GM12878 (cell line): ENCODE results near the gene SLC7A1. TPM values are rescaled to one million over a fixed set of nuclear protein-coding genes. Genes with fewer than 3 reads are reported as not detected.

Source experiments
- ATAC-seq: fragments of 200-7000 bp; cut with Tn5 transposase; 3 replicates; pipeline ENCODE4 v1.9.1; 2020; ENCODE audit warnings: mild to moderate bottlenecking, moderate library complexity
- BruUV-seq: library from RNA; stranded (reverse); fragments of 400-500 nt; replicated peaks from 2 replicates; lab custom pipeline; 2021; lab: Mats Ljungman, UMichigan
- CTCF ChIA-PET: fragments of 300-600 bp; sonication (Branson Sonifier 250); formaldehyde crosslinking; extraction: SDS; loops from one replicate; lab custom pipeline; 2021; ENCODE audit warnings: inconsistent platforms; lab: Yijun Ruan, JAX
- POLR2A ChIA-PET: fragments of 350-600 bp; formaldehyde crosslinking; extraction: SDS; loops from one replicate; lab custom pipeline; 2021; ENCODE audit warnings: inconsistent platforms; lab: Charles Lee
- RAD21 ChIA-PET: fragments of 300-600 bp; sonication (Branson Sonifier 250); formaldehyde crosslinking; loops from one replicate; lab custom pipeline; 2023; ENCODE audit warnings: antibody characterized with exemption; ENCODE audit not compliant: unreplicated experiment; lab: Charles Lee
- SMC1A ChIA-PET: fragments of 300-600 bp; sonication (Branson Sonifier 250); formaldehyde crosslinking; loops from one replicate; lab custom pipeline; 2023; ENCODE audit not compliant: unreplicated experiment, uncharacterized antibody; lab: Charles Lee
- DNase-seq: peaks from one replicate; pipeline ENCODE4 v3.0.0-alpha.2; 2011; ENCODE audit warnings: low read depth, low spot score
- FAIRE-seq: peaks from 3 replicates; lab custom pipeline; 2011; peaks lifted over from hg19 to GRCh38; lab: Jason Lieb, UNC
- H2AFZ ChIP-seq: 2 replicates; pipeline ENCODE4 v1.6.0; 2011; ENCODE audit warnings: low read depth, low read length, control low read depth; ENCODE audit not compliant: control insufficient read depth
- H3K27ac ChIP-seq: 2 replicates; pipeline ENCODE4 v1.5.1; 2011; ENCODE audit warnings: control low read depth; ENCODE audit not compliant: control insufficient read depth, insufficient read depth
- H3K27me3 ChIP-seq, 2 experiments: replicated peaks in 1 of 2; 2 replicates each; pipeline versions ENCODE4 v1.6.0 to v1.6.1; 2011; ENCODE audit warnings: low read length in 1 of 2; ENCODE audit not compliant: control insufficient read depth in 2 of 2, insufficient read depth in 2 of 2
- H3K36me3 ChIP-seq, 2 experiments: 2 replicates each; pipeline ENCODE4 v1.5.1; 2011; ENCODE audit warnings: low read length in 1 of 2; ENCODE audit not compliant: control insufficient read depth in 2 of 2, insufficient read depth in 2 of 2
- H3K4me1 ChIP-seq: 2 replicates; pipeline ENCODE4 v1.6.1; 2011; ENCODE audit warnings: mild to moderate bottlenecking, low read length, moderate library complexity, mixed read lengths; ENCODE audit not compliant: control insufficient read depth, insufficient read depth
- H3K4me2 ChIP-seq: 2 replicates; pipeline ENCODE4 v1.6.0; 2011; ENCODE audit warnings: control low read depth; ENCODE audit not compliant: control insufficient read depth, insufficient read depth
- H3K4me3 ChIP-seq: fragments of 200-600 bp; sonication (generic); 2 replicates; pipeline ENCODE4 v1.5.1; 2016
- H3K79me2 ChIP-seq: 2 replicates; pipeline ENCODE4 v1.6.0; 2011; ENCODE audit warnings: low read length; ENCODE audit not compliant: control insufficient read depth, insufficient read depth
- H3K9ac ChIP-seq: 2 replicates; pipeline ENCODE4 v1.8.0; 2011; ENCODE audit warnings: low read length, control low read depth, mixed read lengths; ENCODE audit not compliant: control insufficient read depth, insufficient read depth
- H3K9me3 ChIP-seq: replicated peaks from 3 replicates; pipeline ENCODE4 v1.5.1; 2011; ENCODE audit warnings: mild to moderate bottlenecking, low read length; ENCODE audit not compliant: control insufficient read depth, insufficient read depth
- H4K20me1 ChIP-seq: 2 replicates; pipeline ENCODE4 v1.6.0; 2011; ENCODE audit not compliant: control insufficient read depth, insufficient read depth
- HDAC2 ChIP-seq: fragments of 200-600 bp; sonication (generic); IDR thresholded peaks from 2 replicates; pipeline ENCODE4 v1.6.1; 2017
- JUND ChIP-seq: IDR thresholded peaks from 2 replicates; pipeline ENCODE4 v1.6.1; 2012; ENCODE audit warnings: low read depth, mild to moderate bottlenecking, low read length, improper control_type of control experiment, moderate library complexity
- WGBS: methylation state at CpG from one replicate; pipeline ENCODE4 v1.1.6; 2016; ENCODE audit warnings: low lambda C conversion rate; ENCODE audit not compliant: insufficient replicate concordance, insufficient coverage; ENCODE audit errors: missing lambda C conversion rate; 5-methylcytosine and 5-hydroxymethylcytosine counted together
- in situ Hi-C: fragments of 300-500 bp; cut with MboI; formaldehyde crosslinking; loops from 9 replicates; pipeline ENCODE4 v1.14.3; 2018; ENCODE audit warnings: mixed read lengths
- intact Hi-C: fragments of 100-400 bp; cut with micrococcal nuclease; formaldehyde crosslinking; loops from one replicate; pipeline ENCODE4 v1.14.2; 2022; ENCODE audit not compliant: unreplicated experiment
- polyA plus RNA-seq, 11 experiments: library from polyadenylated mRNA; depleted of rRNA in 4 of 11; unstranded in 6 of 11; stranded (reverse) in 5 of 11; fragments of >200 nt; fragmentation: Nextera tagmentation in 4 of 11; fragmentation: Illumina TruSeq in 1 of 11; extraction: Ambion mirVana in 4 of 11; extraction: Trizol in 1 of 11; gene quantifications; 1 replicate in 1 of 11; 2 replicates in 10 of 11; pipeline versions ENCODE4 v1.2.1 to v1.2.3, GENCODE V29; 2011 to 2016; ENCODE audit warnings: inconsistent platforms in 2 of 11, missing spikeins in 2 of 11, low read depth in 1 of 11
- total RNA-seq, 4 experiments: library from RNA; depleted of rRNA in 3 of 4; stranded (reverse); fragments of >200 nt in 3 of 4; fragmentation: Illumina TruSeq in 1 of 4; extraction: Trizol in 1 of 4; gene quantifications; 2 replicates each; pipeline versions ENCODE4 v1.2.1 to v1.2.3, GENCODE V29; 2013 to 2021
- TF ChIP-seq, protein P1 (sequence below): IDR thresholded peaks from 2 replicates; pipeline ENCODE4 v1.6.1; 2012; ENCODE audit warnings: low read depth, low read length, improper control_type of control experiment
- TF ChIP-seq, protein P2 (sequence below): IDR thresholded peaks from 2 replicates; pipeline ENCODE4 v1.6.1; 2012; ENCODE audit warnings: low read length, inconsistent platforms
- TF ChIP-seq, protein P3 (sequence below): IDR thresholded peaks from 2 replicates; pipeline ENCODE4 v1.6.1; 2011; ENCODE audit warnings: borderline replicate concordance, low read depth, mild to moderate bottlenecking, moderate library complexity, low read length; ENCODE audit not compliant: insufficient read depth, poor library complexity, severe bottlenecking
- TF ChIP-seq, protein P4 (sequence below): IDR thresholded peaks from 2 replicates; pipeline ENCODE4 v1.6.1; 2012; ENCODE audit warnings: low read depth, low read length, improper control_type of control experiment
- TF ChIP-seq, protein P5 (sequence below): fragments of 450-650 bp; conservative IDR thresholded peaks from 2 replicates; pipeline ENCODE4 v1.6.1; 2017; ENCODE audit warnings: mild to moderate bottlenecking, moderate library complexity

Gene SLC7A1
- total and polyA plus RNA-seq, 10 of the 15 experiments (the other 5 are each of a cell fraction or from before 2014, with no cell fraction given): 6.4 to 91.7 (median 23.4) TPM

DNA sequence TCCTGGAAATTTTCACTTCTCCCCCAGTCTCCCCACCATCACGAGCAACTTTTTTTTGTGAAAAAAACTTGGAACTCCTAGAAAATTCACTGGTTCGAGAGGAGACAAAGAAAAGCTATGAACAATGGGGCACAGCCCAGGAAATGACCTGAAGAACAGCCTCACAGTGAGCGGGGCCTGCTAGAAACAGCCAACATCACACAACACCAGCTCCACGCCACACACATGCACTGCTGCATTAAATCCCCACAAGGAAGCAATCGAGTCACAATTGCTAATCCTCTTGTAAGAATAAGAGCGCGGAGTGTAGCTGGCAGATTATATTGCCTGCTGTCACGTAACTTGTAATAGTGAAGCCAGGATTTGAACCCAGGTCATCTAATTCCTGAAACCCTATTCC is 48.8 kb downstream of the SLC7A1 start:
- in situ Hi-C loops (no loop called here), intact Hi-C loops (no loop called here)
- Histone ChIP-seq H3K9me3 (no peaks in the 10 kb centered on the region), H3K27me3 (no peaks in the 10 kb centered on the region), H3K36me3 (peaks cover 15 to 36% of the 10 kb centered on the region in 2 experiments), H4K20me1 (0 out of 2 replicates have a peak, but pooled peaks cover 2% of the 10 kb centered on the region), H3K4me3 (no peak overlapping the region), H3K9ac (no peak overlapping the region), H2AFZ (no peak overlapping the region), H3K79me2 (peaks cover 11% of the 10 kb centered on the region), H3K4me2 (no peak overlapping the region), H3K4me1 (peaks cover 13% of the 10 kb centered on the region), H3K27ac (no peak overlapping the region)
- ChIA-PET CTCF (interaction anchor here (0.6 kb wide), 1 partner anchor 896 kb away, joined by 3 read pairs; no protein-coding TSS in a partner anchor), RAD21 (interaction anchor here (0.6 kb wide), 1 partner anchor 427 kb away, joined by 4 read pairs; no protein-coding TSS in a partner anchor), SMC1A (interaction anchor here (0.9 kb wide), 1 partner anchor 9 kb away, joined by 3 read pairs; no protein-coding TSS in a partner anchor), POLR2A (no interaction called here)
- TF ChIP-seq HDAC2 (no peak), JUND (no peak)
- TF ChIP-seq, protein P1, sequence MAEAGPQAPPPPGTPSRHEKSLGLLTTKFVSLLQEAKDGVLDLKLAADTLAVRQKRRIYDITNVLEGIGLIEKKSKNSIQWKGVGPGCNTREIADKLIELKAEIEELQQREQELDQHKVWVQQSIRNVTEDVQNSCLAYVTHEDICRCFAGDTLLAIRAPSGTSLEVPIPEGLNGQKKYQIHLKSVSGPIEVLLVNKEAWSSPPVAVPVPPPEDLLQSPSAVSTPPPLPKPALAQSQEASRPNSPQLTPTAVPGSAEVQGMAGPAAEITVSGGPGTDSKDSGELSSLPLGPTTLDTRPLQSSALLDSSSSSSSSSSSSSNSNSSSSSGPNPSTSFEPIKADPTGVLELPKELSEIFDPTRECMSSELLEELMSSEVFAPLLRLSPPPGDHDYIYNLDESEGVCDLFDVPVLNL: no peak
- TF ChIP-seq, protein P2, sequence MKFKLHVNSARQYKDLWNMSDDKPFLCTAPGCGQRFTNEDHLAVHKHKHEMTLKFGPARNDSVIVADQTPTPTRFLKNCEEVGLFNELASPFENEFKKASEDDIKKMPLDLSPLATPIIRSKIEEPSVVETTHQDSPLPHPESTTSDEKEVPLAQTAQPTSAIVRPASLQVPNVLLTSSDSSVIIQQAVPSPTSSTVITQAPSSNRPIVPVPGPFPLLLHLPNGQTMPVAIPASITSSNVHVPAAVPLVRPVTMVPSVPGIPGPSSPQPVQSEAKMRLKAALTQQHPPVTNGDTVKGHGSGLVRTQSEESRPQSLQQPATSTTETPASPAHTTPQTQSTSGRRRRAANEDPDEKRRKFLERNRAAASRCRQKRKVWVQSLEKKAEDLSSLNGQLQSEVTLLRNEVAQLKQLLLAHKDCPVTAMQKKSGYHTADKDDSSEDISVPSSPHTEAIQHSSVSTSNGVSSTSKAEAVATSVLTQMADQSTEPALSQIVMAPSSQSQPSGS: no peak
- TF ChIP-seq, protein P3, sequence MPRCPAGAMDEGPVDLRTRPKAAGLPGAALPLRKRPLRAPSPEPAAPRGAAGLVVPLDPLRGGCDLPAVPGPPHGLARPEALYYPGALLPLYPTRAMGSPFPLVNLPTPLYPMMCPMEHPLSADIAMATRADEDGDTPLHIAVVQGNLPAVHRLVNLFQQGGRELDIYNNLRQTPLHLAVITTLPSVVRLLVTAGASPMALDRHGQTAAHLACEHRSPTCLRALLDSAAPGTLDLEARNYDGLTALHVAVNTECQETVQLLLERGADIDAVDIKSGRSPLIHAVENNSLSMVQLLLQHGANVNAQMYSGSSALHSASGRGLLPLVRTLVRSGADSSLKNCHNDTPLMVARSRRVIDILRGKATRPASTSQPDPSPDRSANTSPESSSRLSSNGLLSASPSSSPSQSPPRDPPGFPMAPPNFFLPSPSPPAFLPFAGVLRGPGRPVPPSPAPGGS: peak; percentile 49
- TF ChIP-seq, protein P4, sequence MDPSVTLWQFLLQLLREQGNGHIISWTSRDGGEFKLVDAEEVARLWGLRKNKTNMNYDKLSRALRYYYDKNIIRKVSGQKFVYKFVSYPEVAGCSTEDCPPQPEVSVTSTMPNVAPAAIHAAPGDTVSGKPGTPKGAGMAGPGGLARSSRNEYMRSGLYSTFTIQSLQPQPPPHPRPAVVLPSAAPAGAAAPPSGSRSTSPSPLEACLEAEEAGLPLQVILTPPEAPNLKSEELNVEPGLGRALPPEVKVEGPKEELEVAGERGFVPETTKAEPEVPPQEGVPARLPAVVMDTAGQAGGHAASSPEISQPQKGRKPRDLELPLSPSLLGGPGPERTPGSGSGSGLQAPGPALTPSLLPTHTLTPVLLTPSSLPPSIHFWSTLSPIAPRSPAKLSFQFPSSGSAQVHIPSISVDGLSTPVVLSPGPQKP: no peak
- TF ChIP-seq, protein P5, sequence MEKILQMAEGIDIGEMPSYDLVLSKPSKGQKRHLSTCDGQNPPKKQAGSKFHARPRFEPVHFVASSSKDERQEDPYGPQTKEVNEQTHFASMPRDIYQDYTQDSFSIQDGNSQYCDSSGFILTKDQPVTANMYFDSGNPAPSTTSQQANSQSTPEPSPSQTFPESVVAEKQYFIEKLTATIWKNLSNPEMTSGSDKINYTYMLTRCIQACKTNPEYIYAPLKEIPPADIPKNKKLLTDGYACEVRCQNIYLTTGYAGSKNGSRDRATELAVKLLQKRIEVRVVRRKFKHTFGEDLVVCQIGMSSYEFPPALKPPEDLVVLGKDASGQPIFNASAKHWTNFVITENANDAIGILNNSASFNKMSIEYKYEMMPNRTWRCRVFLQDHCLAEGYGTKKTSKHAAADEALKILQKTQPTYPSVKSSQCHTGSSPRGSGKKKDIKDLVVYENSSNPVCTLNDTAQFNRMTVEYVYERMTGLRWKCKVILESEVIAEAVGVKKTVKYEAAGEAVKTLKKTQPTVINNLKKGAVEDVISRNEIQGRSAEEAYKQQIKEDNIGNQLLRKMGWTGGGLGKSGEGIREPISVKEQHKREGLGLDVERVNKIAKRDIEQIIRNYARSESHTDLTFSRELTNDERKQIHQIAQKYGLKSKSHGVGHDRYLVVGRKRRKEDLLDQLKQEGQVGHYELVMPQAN: no peak
- FAIRE-seq (no peak), ATAC-seq (no peak), DNase-seq (no peak)
- 92% methylated on average over 8 of the region's 8 CpGs for WGBS
- TSS peak; percentile 20 for BruUV-seq
